GM13976 (cell line): ENCODE measurements around the gene MYL9.
"Not testable (repeated sequence)": the region's sequence is repeated elsewhere in the genome, so short reads cannot be mapped to it uniquely, and the experiment has no call there.

Experiments
- DNase-seq: peaks from one replicate; pipeline ENCODE4 v3.0.0; 2012; ENCODE audit warnings: low spot score
- CTCF ChIP-seq: IDR thresholded peaks from 2 replicates; pipeline ENCODE4 v1.5.1; 2012; ENCODE audit warnings: borderline replicate concordance, mild to moderate bottlenecking; ENCODE audit not compliant: insufficient read depth; ENCODE audit errors: extremely low read depth, missing control alignments, control extremely low read depth
- in situ Hi-C: fragments of 300-500 bp; cut with MboI; formaldehyde crosslinking; loops from one replicate; pipeline ENCODE4 v1.12.0; 2022; ENCODE audit warnings: low sequenced_read_pairs, mixed read lengths, inconsistent platforms; ENCODE audit not compliant: unreplicated experiment

Gene MYL9

GRCh38 chr20:36563374-36563773 is 22.1 kb downstream of the MYL9 start:
- in situ Hi-C loops = no loop called here
- no peak for TF ChIP-seq CTCF
- DNase-seq = no peak

- DNase-seq, in situ Hi-C loops: not testable (repeated sequence)
These were observed 22.9 kb downstream of the MYL9 start for GRCh38 chr20:36564078-36564725.

- DNase-seq, in situ Hi-C loops: not testable (repeated sequence)
These were observed 23.4 kb downstream of the MYL9 start for GRCh38 chr20:36564726-36565121.

- in situ Hi-C loops = no loop called here
- DNase-seq = no peak
- no peak for TF ChIP-seq CTCF
These were observed 24.2 kb downstream of the MYL9 start for GRCh38 chr20:36565520-36565919.

GRCh38 chr20:36569847-36570429 is 28.6 kb downstream of the MYL9 start:
- DNase-seq = no peak
- TF ChIP-seq CTCF = no peak
- in situ Hi-C loops = no loop called here

GRCh38 chr20:36571564-36572504 is 30.5 kb downstream of the MYL9 start:
- in situ Hi-C loops = no loop called here
- DNase-seq = peak; percentile 13
- TF ChIP-seq CTCF = no peak

GRCh38 chr20:36572701-36573102 is 31.4 kb downstream of the MYL9 start:
- peak; percentile 48 for DNase-seq
- in situ Hi-C loops = no loop called here

More at GRCh38 chr20:36572701-36573102, 31.4 kb downstream of the MYL9 start:
- TF ChIP-seq CTCF = no peak
